ENCODE measurements around the gene TMEM97.

Gene TMEM97

GRCh38 chr17:28293994-28294393 is 25.0 kb upstream of the TMEM97 start:
- peaks cover 19% of the 10 kb centered on the region for H3K27me3 Mint-ChIP-seq
- DNase-seq (no peak), ATAC-seq (no peak)
- H3K36me3 Mint-ChIP-seq (ENCODE audit: low read depth): no peaks in the 10 kb centered on the region
- H3K4me3 Mint-ChIP-seq: no peak overlapping the region
- no peaks in the 10 kb centered on the region for H3K9me3 Mint-ChIP-seq
- H3K27ac Mint-ChIP-seq: no peak overlapping the region
- H3K4me1 Mint-ChIP-seq: peaks cover 15% of the 10 kb centered on the region

GRCh38 chr17:28295677-28296578 is 23.1 kb upstream of the TMEM97 start:
- DNase-seq (no peak), ATAC-seq (peak; percentile 95)
- Mint-ChIP-seq H3K9me3 (no peaks in the 10 kb centered on the region), H3K36me3 (ENCODE audit: low read depth) (no peaks in the 10 kb centered on the region), H3K27ac (peak overlapping the region; percentile 82), H3K4me1 (peaks cover 15% of the 10 kb centered on the region), H3K27me3 (peaks cover 20% of the 10 kb centered on the region), H3K4me3 (peak overlapping the region; percentile 37)

- Mint-ChIP-seq H3K27ac (no peak overlapping the region), H3K9me3 (no peaks in the 10 kb centered on the region), H3K4me1 (peaks cover 15% of the 10 kb centered on the region), H3K36me3 (ENCODE audit: low read depth) (no peaks in the 10 kb centered on the region), H3K4me3 (no peak overlapping the region), H3K27me3 (peaks cover 9% of the 10 kb centered on the region)
- ATAC-seq: no peak
- DNase-seq: no peak
Observed at GRCh38 chr17:28298449-28298848, 20.6 kb upstream of the TMEM97 start.

- H3K9me3 Mint-ChIP-seq: no peaks in the 10 kb centered on the region
- H3K36me3 Mint-ChIP-seq (ENCODE audit: low read depth): no peaks in the 10 kb centered on the region
- no peak overlapping the region for H3K27ac Mint-ChIP-seq
- H3K27me3 Mint-ChIP-seq: peaks cover 27% of the 10 kb centered on the region
- no peak for DNase-seq
- no peak overlapping the region for H3K4me3 Mint-ChIP-seq
- no peaks in the 10 kb centered on the region for H3K4me1 Mint-ChIP-seq
- ATAC-seq: no peak
Observed at GRCh38 chr17:28306954-28307401, 12.0 kb upstream of the TMEM97 start.

- Mint-ChIP-seq H3K36me3 (ENCODE audit: low read depth) (no peaks in the 10 kb centered on the region), H3K27me3 (peaks cover 3% of the 10 kb centered on the region), H3K27ac (no peak overlapping the region), H3K4me1 (peaks cover 11% of the 10 kb centered on the region), H3K9me3 (no peaks in the 10 kb centered on the region), H3K4me3 (no peak overlapping the region)
- no peak for ATAC-seq
- no peak for DNase-seq
Observed at GRCh38 chr17:28313841-28314240, 5.2 kb upstream of the TMEM97 start.

GRCh38 chr17:28315846-28316705 is 2.9 kb upstream of the TMEM97 start:
- Mint-ChIP-seq H3K4me1 (peaks cover 27% of the 10 kb centered on the region), H3K4me3 (no peak overlapping the region), H3K27me3 (peaks cover 3% of the 10 kb centered on the region), H3K27ac (no peak overlapping the region), H3K36me3 (ENCODE audit: low read depth) (peaks cover 12% of the 10 kb centered on the region), H3K9me3 (no peaks in the 10 kb centered on the region)
- ATAC-seq (no peak), DNase-seq (no peak)

GRCh38 chr17:28317099-28317965 is 1.7 kb upstream of the TMEM97 start:
- H3K27me3 Mint-ChIP-seq: peaks cover 3% of the 10 kb centered on the region
- no peaks in the 10 kb centered on the region for H3K9me3 Mint-ChIP-seq
- ATAC-seq: no peak
- peaks cover 14% of the 10 kb centered on the region for H3K36me3 Mint-ChIP-seq (ENCODE audit: low read depth)
- peak overlapping the region; percentile 93 for H3K4me3 Mint-ChIP-seq
- no peak for DNase-seq
- H3K4me1 Mint-ChIP-seq: peaks cover 32% of the 10 kb centered on the region
- peak overlapping the region; percentile 89 for H3K27ac Mint-ChIP-seq

GRCh38 chr17:28317966-28318758 is 838 bp upstream of the TMEM97 start:
- peak overlapping the region; percentile 89 for H3K27ac Mint-ChIP-seq
- ATAC-seq: peak; percentile 4
- DNase-seq: peak; percentile 29

GRCh38 chr17:28319598-28319935 is 567 bp downstream of the TMEM97 start:
- Mint-ChIP-seq H3K27me3 (peaks cover 1% of the 10 kb centered on the region), H3K9me3 (no peaks in the 10 kb centered on the region), H3K36me3 (ENCODE audit: low read depth) (peaks cover 16% of the 10 kb centered on the region), H3K4me1 (peaks cover 34% of the 10 kb centered on the region), H3K4me3 (peak overlapping the region; percentile 93), H3K27ac (peak overlapping the region; percentile 89)
- no peak for ATAC-seq
- no peak for DNase-seq

More at GRCh38 chr17:28317966-28318758, 838 bp upstream of the TMEM97 start:
- H3K27me3 Mint-ChIP-seq: peaks cover 1% of the 10 kb centered on the region
- H3K36me3 Mint-ChIP-seq (ENCODE audit: low read depth): peaks cover 16% of the 10 kb centered on the region
- peak overlapping the region; percentile 93 for H3K4me3 Mint-ChIP-seq
- H3K4me1 Mint-ChIP-seq: peaks cover 34% of the 10 kb centered on the region
- H3K9me3 Mint-ChIP-seq: no peaks in the 10 kb centered on the region

- Mint-ChIP-seq H3K36me3 (ENCODE audit: low read depth) (peaks cover 16% of the 10 kb centered on the region), H3K27ac (peak overlapping the region; percentile 89), H3K27me3 (peaks cover 1% of the 10 kb centered on the region), H3K4me1 (peaks cover 34% of the 10 kb centered on the region), H3K4me3 (peak overlapping the region; percentile 93), H3K9me3 (no peaks in the 10 kb centered on the region)
- no peak for ATAC-seq
- DNase-seq: no peak
Observed at GRCh38 chr17:28320215-28321061, 1.4 kb downstream of the TMEM97 start.

GRCh38 chr17:28324267-28324745 is 5.3 kb downstream of the TMEM97 start:
- no peak for ATAC-seq
- Mint-ChIP-seq H3K9me3 (no peaks in the 10 kb centered on the region), H3K4me1 (peaks cover 41% of the 10 kb centered on the region), H3K27ac (no peak overlapping the region), H3K4me3 (no peak overlapping the region), H3K36me3 (ENCODE audit: low read depth) (peaks cover 35% of the 10 kb centered on the region), H3K27me3 (no peaks in the 10 kb centered on the region)
- DNase-seq: no peak

- DNase-seq (no peak), ATAC-seq (no peak)
- Mint-ChIP-seq H3K4me1 (peaks cover 37% of the 10 kb centered on the region), H3K27me3 (no peaks in the 10 kb centered on the region), H3K9me3 (no peaks in the 10 kb centered on the region), H3K36me3 (ENCODE audit: low read depth) (peaks cover 33% of the 10 kb centered on the region), H3K27ac (no peak overlapping the region), H3K4me3 (no peak overlapping the region)
Observed at GRCh38 chr17:28324781-28325180, 5.8 kb downstream of the TMEM97 start.

- DNase-seq (no peak), ATAC-seq (no peak)
- Mint-ChIP-seq H3K36me3 (ENCODE audit: low read depth) (peaks cover 30% of the 10 kb centered on the region), H3K9me3 (no peaks in the 10 kb centered on the region), H3K27ac (no peak overlapping the region), H3K27me3 (no peaks in the 10 kb centered on the region), H3K4me1 (peaks cover 33% of the 10 kb centered on the region), H3K4me3 (no peak overlapping the region)
Observed at GRCh38 chr17:28325211-28325610, 6.2 kb downstream of the TMEM97 start.
